Measurements from ENCODE around the gene PCDHB7.
"Not testable (repeated sequence)": the region's sequence is repeated elsewhere in the genome, so short reads cannot be mapped to it uniquely, and the experiment has no call there.

- not testable (repeated sequence) for TF ChIP-seq POLR2AphosphoS5 (IDR thresholded peaks at IDR 0.05; ENCODE audit: insufficient read depth, low read depth, low read length); CTCF (IDR thresholded peaks at IDR 0.05; ENCODE audit: extremely low read depth in 1 of 2, insufficient read depth in 1 of 2, low read depth in 1 of 2, low read length in 2 of 2); EZH2 (IDR thresholded peaks at IDR 0.05; ENCODE audit: borderline replicate concordance, low read depth, low read length, severe bottlenecking); POLR2A (IDR thresholded peaks at IDR 0.05; ENCODE audit: low read depth, low read length); GATA2 (IDR thresholded peaks at IDR 0.05; ENCODE audit: insufficient read depth, insufficient read length, low read depth, low read length)
Measured at GRCh38 chr5:141152096-141152495, 20.3 kb upstream of the PCDHB7 start.

All from endothelial cell of umbilical vein (primary cell).